Astrocyte (in vitro differentiated cells and primary cell): ENCODE measurements around the gene DCDC2B. TPM values are rescaled to one million over a fixed set of nuclear protein-coding genes. Genes with fewer than 3 reads are reported as not detected.

Experiments
- DNase-seq: peaks from one replicate; pipeline ENCODE4 v3.0.0-alpha.2; 2010; ENCODE audit warnings: low read depth
- FAIRE-seq: peaks from 2 replicates; lab custom pipeline; 2011; peaks lifted over from hg19 to GRCh38; lab: Jason Lieb, UNC
- H2AFZ ChIP-seq: 2 replicates; pipeline ENCODE4 v1.6.0; 2012; ENCODE audit warnings: low read depth, low read length, inconsistent platforms
- H3K27ac ChIP-seq: 2 replicates; pipeline ENCODE4 v1.5.1; 2011; ENCODE audit warnings: low read depth, low read length, inconsistent platforms
- H3K27me3 ChIP-seq: 2 replicates; pipeline ENCODE4 v1.6.0; 2011; ENCODE audit warnings: low read length, inconsistent platforms; ENCODE audit not compliant: insufficient read depth
- H3K36me3 ChIP-seq: 2 replicates; pipeline ENCODE4 v1.5.1; 2011; ENCODE audit warnings: low read length, inconsistent platforms; ENCODE audit not compliant: insufficient read depth
- H3K4me1 ChIP-seq: 2 replicates; pipeline ENCODE4 v1.5.1; 2011; ENCODE audit warnings: low read length, inconsistent platforms; ENCODE audit not compliant: insufficient read depth
- H3K4me2 ChIP-seq: 2 replicates; pipeline ENCODE4 v1.6.0; 2012; ENCODE audit warnings: low read length, inconsistent platforms
- H3K4me3 ChIP-seq: 2 replicates; pipeline ENCODE4 v1.5.1; 2011; ENCODE audit warnings: low read depth, mild to moderate bottlenecking, low read length, inconsistent platforms; ENCODE audit not compliant: insufficient read depth
- H3K79me2 ChIP-seq: 2 replicates; pipeline ENCODE4 v1.6.0; 2012; ENCODE audit warnings: mild to moderate bottlenecking, low read length, inconsistent platforms; ENCODE audit not compliant: insufficient read depth
- H3K9ac ChIP-seq: 2 replicates; pipeline ENCODE4 v1.6.0; 2012; ENCODE audit warnings: mild to moderate bottlenecking, low read length, inconsistent platforms
- H3K9me3 ChIP-seq: 2 replicates; pipeline ENCODE4 v1.5.1; 2012; ENCODE audit warnings: low read depth, mild to moderate bottlenecking, low read length, inconsistent platforms; ENCODE audit not compliant: insufficient read depth
- H4K20me1 ChIP-seq: 2 replicates; pipeline ENCODE4 v1.6.0; 2012; ENCODE audit warnings: low read length, inconsistent platforms; ENCODE audit not compliant: insufficient read depth
- H3K27ac Mint-ChIP-seq: one replicate; pipeline ENCODE4 v1.8.0; 2021; ENCODE audit warnings: mild to moderate bottlenecking, mixed read lengths; ENCODE audit not compliant: unreplicated experiment
- H3K27me3 Mint-ChIP-seq: one replicate; pipeline ENCODE4 v1.8.0; 2021; ENCODE audit warnings: low read depth, mixed read lengths; ENCODE audit not compliant: unreplicated experiment
- H3K36me3 Mint-ChIP-seq: one replicate; pipeline ENCODE4 v1.8.0; 2021; ENCODE audit warnings: low read depth, mixed read lengths; ENCODE audit not compliant: unreplicated experiment
- H3K4me1 Mint-ChIP-seq: one replicate; pipeline ENCODE4 v1.8.0; 2021; ENCODE audit warnings: low read depth, mixed read lengths; ENCODE audit not compliant: unreplicated experiment
- H3K4me3 Mint-ChIP-seq: one replicate; pipeline ENCODE4 v1.8.0; 2021; ENCODE audit warnings: mild to moderate bottlenecking, moderate library complexity, mixed read lengths; ENCODE audit not compliant: unreplicated experiment
- H3K9me3 Mint-ChIP-seq: one replicate; pipeline ENCODE4 v1.8.0; 2021; ENCODE audit warnings: mild to moderate bottlenecking, mixed read lengths; ENCODE audit not compliant: unreplicated experiment
- CTCF ChIP-seq: IDR thresholded peaks from 2 replicates; pipeline ENCODE4 v1.5.1; 2011; ENCODE audit warnings: low read depth, mild to moderate bottlenecking, inconsistent platforms, low read length, moderate library complexity; ENCODE audit not compliant: insufficient read depth
- EZH2 ChIP-seq: IDR thresholded peaks from 2 replicates; pipeline ENCODE4 v1.6.1; 2012; ENCODE audit warnings: mild to moderate bottlenecking, low read length, inconsistent platforms; ENCODE audit not compliant: insufficient read depth
- total RNA-seq: library from RNA; stranded (reverse); gene quantifications from 2 replicates; pipeline ENCODE4 v1.2.1, GENCODE V29; 2021

The DCDC2B gene
- total RNA-seq, 1 donor from 2014 or later = not detected

- no peak for FAIRE-seq
- peaks cover 20% of the 10 kb centered on the region for H3K36me3 Mint-ChIP-seq
These were observed 29.8 kb upstream of the DCDC2B start for GRCh38 chr1:32179193-32179442.

GRCh38 chr1:32179443-32180185 lies 29.3 kb upstream of the DCDC2B start, which contains the start of gene TXLNA:
TSS of gene TXLNA (plus strand) at chr1:32179675. CDS start at chr1:32180346, 671 bp downstream.
- Mint-ChIP-seq H3K36me3 (peaks cover 21% of the 10 kb centered on the region), H3K27me3 (no peaks in the 10 kb centered on the region)

More at GRCh38 chr1:32179193-32179442, 29.8 kb upstream of the DCDC2B start:
- H3K27ac ChIP-seq = peak overlapping the region; percentile 91
- no peak for TF ChIP-seq EZH2
- no peak for TF ChIP-seq CTCF
- H3K9me3 ChIP-seq = no peaks in the 10 kb centered on the region
- Mint-ChIP-seq H3K4me1 (peaks cover 14% of the 10 kb centered on the region), H3K27me3 (no peaks in the 10 kb centered on the region), H3K4me3 (peak overlapping the region; percentile 52), H3K9me3 (no peaks in the 10 kb centered on the region), H3K27ac (peak overlapping the region; percentile 82)
- no peak for DNase-seq
- peaks cover 28% of the 10 kb centered on the region for H4K20me1 ChIP-seq
- peak overlapping the region; percentile 69 for H3K4me3 ChIP-seq
- peaks cover 19% of the 10 kb centered on the region for H3K4me1 ChIP-seq
- H3K36me3 ChIP-seq = peaks cover 4% of the 10 kb centered on the region
- no peaks in the 10 kb centered on the region for H3K27me3 ChIP-seq
- H3K9ac ChIP-seq = peak overlapping the region; percentile 97
- H2AFZ ChIP-seq = peak overlapping the region; percentile 65
- H3K79me2 ChIP-seq = peaks cover 36% of the 10 kb centered on the region
- peak overlapping the region; percentile 91 for H3K4me2 ChIP-seq

More at GRCh38 chr1:32179443-32180185, 29.3 kb upstream of the DCDC2B start, which contains the start of gene TXLNA:
- peaks cover 9% of the 10 kb centered on the region for H3K36me3 ChIP-seq
- H3K27ac ChIP-seq = peak within 1 kb of the TSS; percentile 91
- H3K4me2 ChIP-seq = peak within 1 kb of the TSS; percentile 91
- no peaks in the 10 kb centered on the region for H3K9me3 Mint-ChIP-seq
- peaks cover 19% of the 10 kb centered on the region for H3K4me1 Mint-ChIP-seq
- peak within 1 kb of the TSS; percentile 69 for H3K4me3 ChIP-seq
- H3K4me3 Mint-ChIP-seq = peak within 1 kb of the TSS; percentile 90
- peaks cover 41% of the 10 kb centered on the region for H3K79me2 ChIP-seq
- FAIRE-seq (no peak), DNase-seq (peak; percentile 84)
- no peaks in the 10 kb centered on the region for H3K27me3 ChIP-seq
- H3K9ac ChIP-seq = peak within 1 kb of the TSS; percentile 97
- H4K20me1 ChIP-seq = peaks cover 33% of the 10 kb centered on the region
- no peaks in the 10 kb centered on the region for H3K9me3 ChIP-seq
- H3K4me1 ChIP-seq = peaks cover 19% of the 10 kb centered on the region
- peak within 1 kb of the TSS; percentile 88 for H3K27ac Mint-ChIP-seq
- TF ChIP-seq CTCF (no peak), EZH2 (no peak)
- H2AFZ ChIP-seq = peak within 1 kb of the TSS; percentile 65
